ENCODE measurements around the gene TMEM270. TPM values are rescaled to one million over a fixed set of nuclear protein-coding genes. Genes with fewer than 3 reads are reported as not detected.

Gene TMEM270
- 0.71 and 0.96 TPM in 2 replicates for polyA plus RNA-seq (2012; rRNA removed)
- polyA plus RNA-seq (2012; cell fraction: cytosol; rRNA removed) = 0.32 and 0.63 TPM in 2 replicates
- 0.17 and 0.54 TPM in 2 replicates for polyA plus RNA-seq (2012; cell fraction: nucleus; rRNA removed)

GRCh38 chr7:73860859-73861258 is at the start of gene TMEM270:
TSS of gene TMEM270 (plus strand) at chr7:73861159. CDS start at chr7:73861195, 36 bp downstream.
- TF ChIP-seq RCOR1 (IDR thresholded peaks at IDR 0.05; ENCODE audit: low read length) = no peak
- TF ChIP-seq MXI1 (IDR thresholded peaks at IDR 0.05; ENCODE audit: low read depth, low read length) = no peak
- no peak for TF ChIP-seq REST (IDR thresholded peaks at IDR 0.05; ENCODE audit: low read depth, low read length)
- no peak for TF ChIP-seq ELF1 (IDR thresholded peaks at IDR 0.05)
- TF ChIP-seq RAD21 (IDR thresholded peaks at IDR 0.05; ENCODE audit: low read length) = no peak
- no peak for TF ChIP-seq RXRA (IDR thresholded peaks at IDR 0.05; ENCODE audit: borderline replicate concordance, low read depth)
- TF ChIP-seq PBX3 (IDR thresholded peaks at IDR 0.05) = no peak
- TF ChIP-seq FOXM1 (IDR thresholded peaks at IDR 0.05; ENCODE audit: low read depth) = no peak
- no peak for TF ChIP-seq IRF3 (IDR thresholded peaks at IDR 0.05; ENCODE audit: low read depth, low read length)
- TF ChIP-seq CHD2 (IDR thresholded peaks at IDR 0.05; ENCODE audit: low read length, partially characterized antibody) = no peak
- no peak for TF ChIP-seq NFIC (IDR thresholded peaks at IDR 0.05; ENCODE audit: borderline replicate concordance)
- no peak for TF ChIP-seq GABPA (IDR thresholded peaks at IDR 0.05; ENCODE audit: low read depth)
- TF ChIP-seq FOXJ3 (CRISPR knock-in tag; IDR thresholded peaks at IDR 0.05) = no peak
- no peak for TF ChIP-seq ZBTB33 (IDR thresholded peaks at IDR 0.05; ENCODE audit: borderline replicate concordance, low read depth)
- Histone ChIP-seq H3K9me3 (no peaks in the 10 kb centered on the region), H3K9ac (no peak within 1 kb of the TSS), H3K36me3 (replicated peaks in 1 of 2; ENCODE audit: control insufficient read depth in 1 of 2, insufficient read depth in 2 of 2, low read length in 1 of 2) (no peaks in the 10 kb centered on the region), H3K9me2 (no peaks in the 10 kb centered on the region), H2AFZ (ENCODE audit: low read depth) (no peak within 1 kb of the TSS), H3K27me3 (ENCODE audit: insufficient read depth) (no peaks in the 10 kb centered on the region), H3K4me1 (ENCODE audit: control insufficient read depth in 1 of 2, insufficient read depth in 2 of 2, low read depth in 1 of 2, low read length in 1 of 2) (peaks cover 0 to 10% of the 10 kb centered on the region in 2 experiments; a peak in 1 of 4 replicates), H4K20me1 (ENCODE audit: insufficient read depth) (no peaks in the 10 kb centered on the region), H3K27ac (ENCODE audit: low read depth in 2 of 2, low read length in 1 of 2) (no peak within 1 kb of the TSS), H3K4me3 (ENCODE audit: low read depth in 2 of 2, low read length in 1 of 2) (no peak within 1 kb of the TSS), H3F3A (replicated peaks; ENCODE audit: insufficient read depth) (peaks cover 6% of the 10 kb centered on the region), H3K79me2 (ENCODE audit: insufficient read depth) (no peaks in the 10 kb centered on the region), H3K4me2 (no peak within 1 kb of the TSS)
- ChIA-PET POLR2A (no interaction called here), CTCF (interaction anchor here (1.3 to 1.5 kb wide), 2 partner anchors 19 to 136 kb away, joined by 3 to 5 read pairs; no protein-coding TSS in a partner anchor)
- WGBS (ENCODE audit: low lambda C conversion rate) = 84% methylated on average over 11 of the region's 11 CpGs
- no peak for DNase-seq

Measured in SK-N-SH (cell line).